Measurements from ENCODE around the gene OR6P1.

DNA sequence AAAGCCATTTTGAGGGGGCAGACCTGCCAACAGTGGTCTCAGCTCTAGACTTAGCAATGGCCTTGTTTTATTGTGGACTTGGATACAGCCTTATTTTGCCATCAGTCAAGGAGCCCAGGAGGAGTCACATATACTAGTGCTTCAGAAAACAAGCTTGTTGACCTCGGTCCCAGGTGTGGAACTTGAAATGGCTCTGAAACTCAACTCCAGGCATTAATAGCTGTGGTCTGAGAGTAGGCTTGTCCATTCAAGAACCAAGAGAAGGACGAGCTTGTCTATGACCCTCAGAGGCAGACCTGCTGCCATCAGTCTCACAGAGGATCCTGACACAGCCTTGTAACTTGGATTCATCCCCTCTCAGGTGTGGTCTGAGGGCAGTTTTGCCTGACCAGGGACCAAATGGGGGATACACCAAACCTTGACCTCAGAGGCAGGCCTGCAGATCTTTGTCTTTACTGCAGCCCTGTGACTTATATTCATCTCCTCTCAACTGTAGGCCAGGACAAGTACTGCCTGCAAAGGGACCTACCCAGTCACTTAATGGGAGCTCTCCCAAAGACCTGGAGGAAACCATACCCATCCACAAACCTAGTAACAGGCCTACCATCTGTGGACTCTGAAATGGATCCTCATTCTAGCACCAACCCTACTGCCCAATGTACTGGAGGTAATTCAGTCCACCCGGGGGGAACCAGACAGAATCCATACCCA lies 49.3 kb downstream of the OR6P1 start:
- no peak for TF ChIP-seq CTCF (conservative IDR thresholded peaks at IDR 0.05)
- no peak for TF ChIP-seq EZH2 (IDR thresholded peaks at IDR 0.05; ENCODE audit: low read depth)
